ENCODE measurements around the gene CPLX1. TPM values are rescaled to one million over a fixed set of nuclear protein-coding genes. Genes with fewer than 3 reads are reported as not detected.

The CPLX1 gene
- total RNA-seq, 2 experiments from 2014 or later = 1.5 TPM

DNA sequence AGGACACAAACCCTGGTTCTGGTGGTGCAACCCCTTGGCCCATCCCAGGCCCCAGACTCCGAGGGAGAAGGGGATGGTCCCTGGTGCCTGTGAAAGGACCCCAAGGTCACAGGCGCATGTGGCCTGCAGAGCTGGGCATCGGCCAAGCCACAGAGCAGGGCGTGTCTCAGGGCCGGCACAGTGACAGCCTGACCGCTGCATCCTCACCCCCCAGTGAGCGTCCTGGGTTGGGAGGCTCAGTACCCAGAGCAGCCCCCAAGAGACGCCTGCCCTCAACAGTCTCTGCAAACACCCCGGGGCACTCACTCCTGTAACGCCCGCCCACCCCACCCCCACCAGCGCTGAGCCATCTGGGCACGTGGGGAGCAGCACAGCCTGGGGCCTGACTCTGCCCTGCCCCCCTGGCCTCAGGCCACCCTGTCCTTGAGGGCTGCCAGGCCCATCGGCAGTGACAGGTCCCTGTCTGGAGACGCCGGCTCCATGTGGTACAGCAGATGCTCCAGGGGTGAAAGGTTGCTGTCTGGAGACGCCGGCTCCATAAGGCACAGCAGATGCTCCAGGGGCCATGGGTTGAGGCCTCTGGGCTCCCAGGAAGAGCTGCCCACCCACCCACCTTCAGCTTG is 24.5 kb upstream of the CPLX1 start:
- DNase-seq (no peak), ATAC-seq (ENCODE audit: poor library complexity) (no peak)
- ChIA-PET POLR2A (no interaction called here), CTCF (no interaction called here)
- Mint-ChIP-seq H3K36me3 (ENCODE audit: low read depth) (peaks cover 39% of the 10 kb centered on the region), H3K4me3 (no peak overlapping the region), H3K27me3 (no peaks in the 10 kb centered on the region), H3K4me1 (ENCODE audit: low read depth) (no peaks in the 10 kb centered on the region), H3K9me3 (no peaks in the 10 kb centered on the region), H3K27ac (no peak overlapping the region)
- TF ChIP-seq CTCF (IDR thresholded peaks at IDR 0.05) = no peak
- Histone ChIP-seq H3K9me3 (ENCODE audit: control insufficient read depth in 1 of 2, insufficient read depth in 1 of 2, low read length in 2 of 2) (peaks cover 0 to 6% of the 10 kb centered on the region in 2 experiments), H3K36me3 (ENCODE audit: insufficient read depth, low read length) (peaks cover 49% of the 10 kb centered on the region), H3K4me1 (ENCODE audit: insufficient read depth, low read length) (no peaks in the 10 kb centered on the region), H3K27ac (ENCODE audit: low read depth in 1 of 2, low read length in 2 of 2) (no peak overlapping the region), H3K4me3 (ENCODE audit: low read length) (no peak overlapping the region), H3K27me3 (ENCODE audit: control insufficient read depth in 1 of 2, insufficient read depth in 2 of 2, low read length in 2 of 2) (no peaks in the 10 kb centered on the region)
- intact Hi-C loops (cut with DNase I, micrococcal nuclease) = no loop called here

- ChIA-PET CTCF (no interaction called here), POLR2A (no interaction called here)
- Mint-ChIP-seq H3K4me3 (no peak overlapping the region), H3K9me3 (no peaks in the 10 kb centered on the region), H3K27me3 (no peaks in the 10 kb centered on the region), H3K27ac (no peak overlapping the region), H3K4me1 (ENCODE audit: low read depth) (no peaks in the 10 kb centered on the region), H3K36me3 (ENCODE audit: low read depth) (peaks cover 31% of the 10 kb centered on the region)
- Histone ChIP-seq H3K27ac (ENCODE audit: low read depth in 1 of 2, low read length in 2 of 2) (no peak overlapping the region), H3K9me3 (ENCODE audit: control insufficient read depth in 1 of 2, insufficient read depth in 1 of 2, low read length in 2 of 2) (peaks cover 0 to 13% of the 10 kb centered on the region in 2 experiments), H3K27me3 (ENCODE audit: control insufficient read depth in 1 of 2, insufficient read depth in 2 of 2, low read length in 2 of 2) (no peaks in the 10 kb centered on the region), H3K4me1 (ENCODE audit: insufficient read depth, low read length) (no peaks in the 10 kb centered on the region), H3K36me3 (ENCODE audit: insufficient read depth, low read length) (peaks cover 45% of the 10 kb centered on the region), H3K4me3 (ENCODE audit: low read length) (no peak overlapping the region)
- TF ChIP-seq CTCF (IDR thresholded peaks at IDR 0.05) = no peak
- no peak for DNase-seq
- ATAC-seq (ENCODE audit: poor library complexity) = no peak
- intact Hi-C loops (cut with DNase I, micrococcal nuclease) = no loop called here
Measured at GRCh38 chr4:849478-850175, 23.7 kb upstream of the CPLX1 start.

DNA sequence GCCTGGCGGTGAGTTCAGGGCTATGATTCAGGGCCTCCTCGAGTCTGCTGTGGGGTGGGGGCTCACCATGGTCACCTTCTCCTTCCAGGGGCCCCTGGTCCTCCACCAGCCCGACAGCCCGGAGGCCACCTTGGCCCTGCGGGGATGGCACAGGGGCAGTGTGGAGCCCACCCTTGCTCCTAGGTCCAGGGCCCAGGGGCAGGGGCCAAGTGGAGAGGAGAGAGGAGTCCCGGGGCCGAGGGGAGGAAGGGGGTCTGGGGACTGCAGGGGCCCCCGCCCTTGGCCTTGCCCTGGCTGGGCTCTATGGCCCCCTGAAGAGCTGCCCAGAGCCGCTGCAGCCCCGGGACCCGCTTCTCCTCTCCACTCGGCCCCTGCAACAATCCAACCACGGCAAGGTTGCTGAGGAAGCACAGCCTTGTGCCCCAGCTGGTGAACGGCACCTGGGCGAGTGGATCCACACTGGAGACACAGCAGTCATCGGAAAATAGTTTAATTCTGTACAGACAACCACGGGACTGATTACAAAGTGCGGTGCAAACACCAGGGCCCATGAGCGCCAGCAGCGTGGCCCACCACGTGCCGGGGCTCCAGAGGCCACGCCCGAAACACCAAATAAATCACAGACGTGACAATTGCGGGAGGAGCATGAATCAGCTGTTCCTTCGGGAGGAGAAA is 23.0 kb upstream of the CPLX1 start:
- peaks cover 0 to 16% of the 10 kb centered on the region in 2 experiments for H3K9me3 ChIP-seq (ENCODE audit: control insufficient read depth in 1 of 2, insufficient read depth in 1 of 2, low read length in 2 of 2)
- no peak overlapping the region for H3K27ac ChIP-seq (ENCODE audit: low read depth in 1 of 2, low read length in 2 of 2)
- POLR2A ChIA-PET = no interaction called here
- H3K36me3 Mint-ChIP-seq (ENCODE audit: low read depth) = peaks cover 24% of the 10 kb centered on the region
- no peaks in the 10 kb centered on the region for H3K4me1 Mint-ChIP-seq (ENCODE audit: low read depth)
- no peak for DNase-seq
- no peak for ATAC-seq (ENCODE audit: poor library complexity)
- H3K4me3 Mint-ChIP-seq = no peak overlapping the region
- intact Hi-C loops (cut with DNase I, micrococcal nuclease) = no loop called here
- H3K9me3 Mint-ChIP-seq = no peaks in the 10 kb centered on the region
- TF ChIP-seq CTCF (IDR thresholded peaks at IDR 0.05) = no peak
- no peaks in the 10 kb centered on the region for H3K27me3 Mint-ChIP-seq
- no peak overlapping the region for H3K27ac Mint-ChIP-seq
- H3K36me3 ChIP-seq (ENCODE audit: insufficient read depth, low read length) = peaks cover 41% of the 10 kb centered on the region
- CTCF ChIA-PET = no interaction called here
- H3K27me3 ChIP-seq (ENCODE audit: control insufficient read depth in 1 of 2, insufficient read depth in 2 of 2, low read length in 2 of 2) = no peaks in the 10 kb centered on the region
- H3K4me1 ChIP-seq (ENCODE audit: insufficient read depth, low read length) = no peaks in the 10 kb centered on the region
- H3K4me3 ChIP-seq (ENCODE audit: low read length) = no peak overlapping the region

Data from CD4-positive, alpha-beta T cell (primary cell).